ENCODE results near the gene FAAH.

FAAH gene

GRCh38 chr1:46422261-46422871 lies 28.2 kb downstream of the FAAH start:
- CTCF ChIA-PET: interaction anchor here (0.7 to 4.6 kb wide), 4 partner anchors 14 to 111 kb away, joined by 5 to 33 read pairs (median 5); no protein-coding TSS in a partner anchor
- no peak for TF ChIP-seq CTCF (IDR thresholded peaks at IDR 0.05; ENCODE audit: insufficient read depth, low read length, missing control alignments)

GRCh38 chr1:46423574-46424240 lies 29.6 kb downstream of the FAAH start:
- H3K4me3 ChIP-seq (ENCODE audit: low read depth, low read length): no peak overlapping the region
- POLR2A ChIA-PET: no interaction called here
- TF ChIP-seq CTCF (IDR thresholded peaks at IDR 0.05; ENCODE audit: insufficient read depth, low read length, missing control alignments): no peak
- DNase-seq (ENCODE audit: low read depth, low spot score): no peak
- CTCF ChIA-PET: interaction anchor here (1.7 to 4.6 kb wide), 4 partner anchors 15 to 103 kb away, joined by 5 to 33 read pairs (median 6); no protein-coding TSS in a partner anchor

More at GRCh38 chr1:46422261-46422871, 28.2 kb downstream of the FAAH start:
- POLR2A ChIA-PET: no interaction called here
- H3K4me3 ChIP-seq (ENCODE audit: low read depth, low read length): no peak overlapping the region
- no peak for DNase-seq (ENCODE audit: low read depth, low spot score)

GRCh38 chr1:46424730-46425129 lies 30.6 kb downstream of the FAAH start:
- no peak for DNase-seq (ENCODE audit: low read depth, low spot score)
- CTCF ChIA-PET: interaction anchor here (0.8 to 1.7 kb wide), 7 partner anchors 14 to 105 kb away, joined by 3 to 7 read pairs (median 3); no protein-coding TSS in a partner anchor
- POLR2A ChIA-PET: no interaction called here
- H3K4me3 ChIP-seq (ENCODE audit: low read depth, low read length): no peak overlapping the region
- no peak for TF ChIP-seq CTCF (IDR thresholded peaks at IDR 0.05; ENCODE audit: insufficient read depth, low read length, missing control alignments)

- ChIA-PET CTCF (interaction anchor here (0.8 to 1.7 kb wide), 7 partner anchors 10 to 122 kb away, joined by 3 to 6 read pairs (median 4); no protein-coding TSS in a partner anchor), POLR2A (no interaction called here)
- no peak for DNase-seq (ENCODE audit: low read depth, low spot score)
- TF ChIP-seq CTCF (IDR thresholded peaks at IDR 0.05; ENCODE audit: insufficient read depth, low read length, missing control alignments): no peak
- H3K4me3 ChIP-seq (ENCODE audit: low read depth, low read length): no peak overlapping the region
These were observed 31.6 kb downstream of the FAAH start for GRCh38 chr1:46425726-46426125.

GRCh38 chr1:46427541-46427940 lies 33.4 kb downstream of the FAAH start:
- ChIA-PET POLR2A (no interaction called here), CTCF (interaction anchor here (0.9 to 2.2 kb wide), 3 partner anchors 14 to 101 kb away, joined by 4 to 9 read pairs (median 6); no protein-coding TSS in a partner anchor)
- DNase-seq (ENCODE audit: low read depth, low spot score): no peak
- TF ChIP-seq CTCF (IDR thresholded peaks at IDR 0.05; ENCODE audit: insufficient read depth, low read length, missing control alignments): no peak
- H3K4me3 ChIP-seq (ENCODE audit: low read depth, low read length): no peak overlapping the region

GRCh38 chr1:46429436-46429835 lies 35.3 kb downstream of the FAAH start:
- DNase-seq (ENCODE audit: low read depth, low spot score): no peak
- POLR2A ChIA-PET: no interaction called here
- no peak overlapping the region for H3K4me3 ChIP-seq (ENCODE audit: low read depth, low read length)
- no peak for TF ChIP-seq CTCF (IDR thresholded peaks at IDR 0.05; ENCODE audit: insufficient read depth, low read length, missing control alignments)
- CTCF ChIA-PET: interaction anchor here (1.2 to 2.2 kb wide), 4 partner anchors 10 to 99 kb away, joined by 3 to 9 read pairs (median 6); no protein-coding TSS in a partner anchor

Measured in AG04449 (cell line).